HepG2 (cell line): Measurements from ENCODE around the gene SLC25A33. TPM values are rescaled to one million over a fixed set of nuclear protein-coding genes. Genes with fewer than 3 reads are reported as not detected.
A peak's percentile ranks its signal among the peaks of the same experiment; 100 is the strongest.

Source experiments
- ATAC-seq: fragments of 200-7000 bp; cut with Tn5 transposase; 3 replicates; pipeline ENCODE4 v1.9.1; 2020; ENCODE audit warnings: mild to moderate bottlenecking, moderate library complexity
- BruUV-seq: library from RNA; stranded (reverse); fragments of 400-500 nt; replicated peaks from 2 replicates; lab custom pipeline; 2021; lab: Mats Ljungman, UMichigan
- CTCF ChIA-PET: fragments of 300-600 bp; formaldehyde crosslinking; extraction: SDS; loops from one replicate; lab custom pipeline; 2021; ENCODE audit warnings: low total read pairs, inconsistent platforms, low intra/inter-chr PET ratio; lab: Yijun Ruan, JAX
- POLR2A ChIA-PET: fragments of 350-600 bp; sonication (Branson Sonifier 250); formaldehyde crosslinking; loops from one replicate; lab custom pipeline; 2020; ENCODE audit warnings: antibody characterized with exemption, inconsistent platforms; lab: Yijun Ruan, JAX
- DNase-seq: peaks from one replicate; pipeline ENCODE4 v3.0.0-alpha.2; 2015; ENCODE audit warnings: low spot score
- FAIRE-seq: peaks from 3 replicates; lab custom pipeline; 2011; peaks lifted over from hg19 to GRCh38; lab: Jason Lieb, UNC
- H2AFZ ChIP-seq: one replicate; pipeline ENCODE4 v1.6.1; 2011; ENCODE audit warnings: low read length, inconsistent platforms
- H3K27ac ChIP-seq: fragments of 300-600 bp; 3 replicates; pipeline ENCODE4 v1.8.0; 2011; ENCODE audit warnings: mixed run types, mild to moderate bottlenecking, mixed read lengths, low read length, inconsistent platforms; ENCODE audit not compliant: insufficient read depth; ENCODE audit errors: extremely low read length
- H3K27me3 ChIP-seq, 2 experiments: fragments of 200-600 bp in 1 of 2; 2 replicates in 1 of 2; 3 replicates in 1 of 2; pipeline versions ENCODE4 v1.6.0 to v1.8.0; 2011; ENCODE audit warnings: low read length in 2 of 2, mild to moderate bottlenecking in 2 of 2, moderate library complexity in 2 of 2, inconsistent platforms in 1 of 2; ENCODE audit not compliant: insufficient read depth in 2 of 2, control insufficient read depth in 1 of 2
- H3K36me3 ChIP-seq, 2 experiments: fragments of 200-600 bp in 1 of 2; replicated peaks in 1 of 2; 2 replicates in 1 of 2; 3 replicates in 1 of 2; pipeline versions ENCODE4 v1.5.1 to v1.8.0; 2011; ENCODE audit warnings: low read length in 2 of 2, inconsistent platforms in 1 of 2; ENCODE audit not compliant: insufficient read depth in 2 of 2, control insufficient read depth in 1 of 2
- H3K4me1 ChIP-seq: 2 replicates; pipeline ENCODE4 v1.5.1; 2012; ENCODE audit warnings: low read length, inconsistent platforms; ENCODE audit not compliant: insufficient read depth
- H3K4me2 ChIP-seq: 2 replicates; pipeline ENCODE4 v1.6.0; 2011; ENCODE audit warnings: low read depth, low read length, inconsistent platforms
- H3K4me3 ChIP-seq, 3 experiments: fragments of 200-600 bp in 1 of 3; sonication (generic), shearing (Covaris generic) in 1 of 3; replicated peaks in 1 of 3; 2 replicates each; pipeline ENCODE4 v1.5.1; 2011 to 2016; ENCODE audit warnings: low read length in 3 of 3, inconsistent platforms in 2 of 3, low read depth in 2 of 3, mild to moderate bottlenecking in 2 of 3, control low read depth in 1 of 3, mixed read lengths in 1 of 3; ENCODE audit not compliant: insufficient read depth in 1 of 3
- H3K79me2 ChIP-seq: one replicate; pipeline ENCODE4 v1.6.1; 2011; ENCODE audit warnings: low read length, inconsistent platforms; ENCODE audit not compliant: insufficient read depth
- H3K9ac ChIP-seq: 2 replicates; pipeline ENCODE4 v1.6.0; 2011; ENCODE audit warnings: mild to moderate bottlenecking, low read depth, low read length, inconsistent platforms; ENCODE audit not compliant: insufficient read depth
- H3K9me3 ChIP-seq: 2 replicates; pipeline ENCODE4 v1.5.1; 2012; ENCODE audit warnings: mild to moderate bottlenecking, low read length
- H4K20me1 ChIP-seq: 2 replicates; pipeline ENCODE4 v1.6.0; 2011; ENCODE audit warnings: inconsistent platforms, mild to moderate bottlenecking, low read length, moderate library complexity; ENCODE audit not compliant: insufficient read depth
- CCDC6 ChIP-seq: sonication (generic); formaldehyde crosslinking; IDR thresholded peaks from 2 replicates; pipeline ENCODE4 v1.8.1; 2022; ENCODE audit warnings: mild to moderate bottlenecking, missing genetic modification reagents, moderate library complexity
- GZF1 ChIP-seq: sonication (generic); formaldehyde crosslinking; IDR thresholded peaks from 2 replicates; pipeline ENCODE4 v1.5.1; 2020; ENCODE audit warnings: mild to moderate bottlenecking, missing genetic modification reagents
- RBM22 ChIP-seq: fragments of 200-400 bp; formaldehyde crosslinking; optimal IDR thresholded peaks from 2 replicates; pipeline ENCODE3; 2017; ENCODE audit warnings: mild to moderate bottlenecking, low read length, moderate library complexity
- RFXAP ChIP-seq: sonication (generic); formaldehyde crosslinking; IDR thresholded peaks from 2 replicates; pipeline ENCODE4 v1.4.0; 2020; ENCODE audit warnings: missing genetic modification reagents, borderline replicate concordance
- ZBTB1 ChIP-seq: sonication (generic); formaldehyde crosslinking; IDR thresholded peaks from 2 replicates; pipeline ENCODE4 v1.4.0; 2020; ENCODE audit warnings: missing genetic modification reagents, borderline replicate concordance
- ZNF337 ChIP-seq: sonication (generic); formaldehyde crosslinking; IDR thresholded peaks from 2 replicates; pipeline ENCODE4 v1.5.1; 2020; ENCODE audit warnings: missing genetic modification reagents, low read depth, mild to moderate bottlenecking, borderline replicate concordance
- WGBS: methylation state at CpG from one replicate; pipeline ENCODE4 v1.1.6; 2017; ENCODE audit warnings: low lambda C conversion rate; 5-methylcytosine and 5-hydroxymethylcytosine counted together
- in situ Hi-C: cut with HindIII; loops from 2 replicates; pipeline ENCODE4 v1.10.0; 2017; ENCODE audit warnings: low pct_unique_long_range_greater_than_20kb; ENCODE audit not compliant: extremely low pct_ligation_motif_present
- intact Hi-C: fragments of 100-400 bp; cut with micrococcal nuclease; formaldehyde crosslinking; loops from one replicate; pipeline ENCODE4 v1.10.0; 2022; ENCODE audit not compliant: unreplicated experiment
- polyA plus RNA-seq, 8 experiments: library from polyadenylated mRNA; depleted of rRNA in 3 of 8; stranded (reverse) in 7 of 8; unstranded in 1 of 8; fragments of >200 nt; fragmentation: Illumina TruSeq in 4 of 8; extraction: Trizol in 4 of 8; gene quantifications; 2 replicates each; pipeline versions ENCODE4 v1.2.1 to v1.2.3, GENCODE V29; 2011 to 2016; ENCODE audit warnings: low read depth in 4 of 8, missing spikeins in 1 of 8, mixed read lengths in 1 of 8; ENCODE audit not compliant: insufficient read depth in 1 of 8
- total RNA-seq, 5 experiments: library from RNA; depleted of rRNA; stranded (reverse); fragments of >200 nt; fragmentation: Illumina TruSeq; extraction: Trizol; gene quantifications; 2 replicates each; pipeline ENCODE4 v1.2.3, GENCODE V29; 2016; ENCODE audit warnings: low read depth in 1 of 5
- TF ChIP-seq, protein P1 (sequence below): sonication (generic); formaldehyde crosslinking; IDR thresholded peaks from 2 replicates; pipeline ENCODE4 v1.5.1; 2020; ENCODE audit warnings: missing genetic modification reagents, mild to moderate bottlenecking, borderline replicate concordance
- TF ChIP-seq, protein P2 (sequence below): sonication (generic); formaldehyde crosslinking; IDR thresholded peaks from 2 replicates; pipeline ENCODE4 v1.8.1; 2022; ENCODE audit warnings: low read depth, mild to moderate bottlenecking, missing genetic modification reagents
- TF ChIP-seq, protein P3 (sequence below): sonication (generic); formaldehyde crosslinking; IDR thresholded peaks from 2 replicates; pipeline ENCODE4 v1.5.1; 2020; ENCODE audit warnings: missing genetic modification reagents, mild to moderate bottlenecking, borderline replicate concordance
- TF ChIP-seq, protein P4 (sequence below): sonication (generic); formaldehyde crosslinking; IDR thresholded peaks from 2 replicates; pipeline ENCODE4 v1.5.0; 2020; ENCODE audit warnings: mild to moderate bottlenecking, missing genetic modification reagents, moderate library complexity

Gene SLC25A33
- total and polyA plus RNA-seq, 2 of the 13 experiments (the other 11 are each of a cell fraction or from before 2014, with no cell fraction given), result 15.4 to 50.3 TPM

DNA sequence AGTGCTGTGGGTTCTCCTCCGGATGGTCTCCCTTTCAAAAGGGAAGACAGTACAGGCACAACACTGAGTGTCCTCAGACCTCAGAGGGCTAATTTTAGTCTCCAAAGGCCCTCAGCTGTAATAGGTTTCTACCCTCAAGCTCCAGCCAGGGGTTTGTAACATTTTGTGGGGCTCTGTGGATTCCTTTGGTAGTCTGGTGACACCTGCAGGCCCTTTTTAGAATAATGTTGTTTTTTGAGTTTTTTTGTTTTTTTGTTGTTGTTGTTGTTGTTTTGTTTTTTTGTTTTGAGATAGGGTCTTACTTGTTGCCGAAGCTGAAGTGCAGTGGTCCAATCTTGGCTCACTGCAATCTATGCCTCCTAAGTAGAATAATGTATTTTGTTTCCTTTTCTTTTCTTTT lies 34.5 kb downstream of the SLC25A33 start (continued):
- TF ChIP-seq, protein P1, sequence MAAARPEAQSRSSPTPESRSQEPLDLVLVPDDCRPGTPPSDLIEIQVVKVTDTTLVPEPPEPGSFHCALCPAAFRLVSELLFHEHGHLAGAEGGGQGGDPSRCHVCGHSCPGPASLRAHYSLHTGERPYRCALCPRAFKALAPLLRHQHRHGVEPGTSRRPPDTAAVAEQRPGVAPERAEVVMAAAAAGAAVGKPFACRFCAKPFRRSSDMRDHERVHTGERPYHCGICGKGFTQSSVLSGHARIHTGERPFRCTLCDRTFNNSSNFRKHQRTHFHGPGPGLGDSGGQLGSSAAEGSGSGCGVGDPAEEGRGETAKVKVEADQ (CRISPR knock-in tag), result no peak
- TF ChIP-seq RFXAP (CRISPR knock-in tag), result no peak
- TF ChIP-seq, protein P2, sequence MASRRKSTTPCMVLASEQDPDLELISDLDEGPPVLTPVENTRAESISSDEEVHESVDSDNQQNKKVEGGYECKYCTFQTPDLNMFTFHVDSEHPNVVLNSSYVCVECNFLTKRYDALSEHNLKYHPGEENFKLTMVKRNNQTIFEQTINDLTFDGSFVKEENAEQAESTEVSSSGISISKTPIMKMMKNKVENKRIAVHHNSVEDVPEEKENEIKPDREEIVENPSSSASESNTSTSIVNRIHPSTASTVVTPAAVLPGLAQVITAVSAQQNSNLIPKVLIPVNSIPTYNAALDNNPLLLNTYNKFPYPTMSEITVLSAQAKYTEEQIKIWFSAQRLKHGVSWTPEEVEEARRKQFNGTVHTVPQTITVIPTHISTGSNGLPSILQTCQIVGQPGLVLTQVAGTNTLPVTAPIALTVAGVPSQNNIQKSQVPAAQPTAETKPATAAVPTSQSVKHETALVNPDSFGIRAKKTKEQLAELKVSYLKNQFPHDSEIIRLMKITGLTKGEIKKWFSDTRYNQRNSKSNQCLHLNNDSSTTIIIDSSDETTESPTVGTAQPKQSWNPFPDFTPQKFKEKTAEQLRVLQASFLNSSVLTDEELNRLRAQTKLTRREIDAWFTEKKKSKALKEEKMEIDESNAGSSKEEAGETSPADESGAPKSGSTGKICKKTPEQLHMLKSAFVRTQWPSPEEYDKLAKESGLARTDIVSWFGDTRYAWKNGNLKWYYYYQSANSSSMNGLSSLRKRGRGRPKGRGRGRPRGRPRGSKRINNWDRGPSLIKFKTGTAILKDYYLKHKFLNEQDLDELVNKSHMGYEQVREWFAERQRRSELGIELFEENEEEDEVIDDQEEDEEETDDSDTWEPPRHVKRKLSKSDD, result no peak
- peak; percentile 16 for TF ChIP-seq RBM22

DNA sequence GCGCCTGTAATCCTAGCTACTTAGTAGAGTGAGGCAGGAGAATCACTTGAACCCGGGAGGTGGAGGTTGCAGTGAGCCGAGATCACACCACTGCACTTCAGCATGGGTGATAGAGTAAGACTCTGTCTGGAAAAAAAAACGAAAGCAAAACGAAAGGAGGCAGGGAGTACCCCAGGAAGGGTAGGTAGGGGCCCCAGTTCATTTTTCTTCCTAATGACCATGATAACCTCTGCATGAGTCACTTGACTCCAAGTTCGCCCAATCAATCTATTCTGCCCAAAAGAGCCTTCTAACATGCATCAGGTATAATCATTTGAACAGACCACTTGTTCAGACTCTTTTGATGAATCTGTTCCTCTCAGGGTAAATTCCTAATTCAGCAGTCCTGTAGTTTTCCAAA lies 36.2 kb downstream of the SLC25A33 start:
- H3K79me2 ChIP-seq, result peaks cover 8% of the 10 kb centered on the region
- peaks cover 11% of the 10 kb centered on the region for H3K4me1 ChIP-seq
- DNase-seq, result no peak
- ATAC-seq, result no peak
- no peak overlapping the region for H2AFZ ChIP-seq
- H3K27me3 ChIP-seq, result no peaks in the 10 kb centered on the region
- no peak for TF ChIP-seq GZF1
- no peak for TF ChIP-seq CCDC6 (CRISPR knock-in tag)
- no peak for TF ChIP-seq ZNF337 (CRISPR knock-in tag)
- TF ChIP-seq, protein P3, sequence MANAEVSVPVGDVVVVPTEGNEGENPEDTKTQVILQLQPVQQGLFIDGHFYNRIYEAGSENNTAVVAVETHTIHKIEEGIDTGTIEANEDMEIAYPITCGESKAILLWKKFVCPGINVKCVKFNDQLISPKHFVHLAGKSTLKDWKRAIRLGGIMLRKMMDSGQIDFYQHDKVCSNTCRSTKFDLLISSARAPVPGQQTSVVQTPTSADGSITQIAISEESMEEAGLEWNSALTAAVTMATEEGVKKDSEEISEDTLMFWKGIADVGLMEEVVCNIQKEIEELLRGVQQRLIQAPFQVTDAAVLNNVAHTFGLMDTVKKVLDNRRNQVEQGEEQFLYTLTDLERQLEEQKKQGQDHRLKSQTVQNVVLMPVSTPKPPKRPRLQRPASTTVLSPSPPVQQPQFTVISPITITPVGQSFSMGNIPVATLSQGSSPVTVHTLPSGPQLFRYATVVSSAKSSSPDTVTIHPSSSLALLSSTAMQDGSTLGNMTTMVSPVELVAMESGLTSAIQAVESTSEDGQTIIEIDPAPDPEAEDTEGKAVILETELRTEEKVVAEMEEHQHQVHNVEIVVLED, result no peak
- TF ChIP-seq, protein P4, sequence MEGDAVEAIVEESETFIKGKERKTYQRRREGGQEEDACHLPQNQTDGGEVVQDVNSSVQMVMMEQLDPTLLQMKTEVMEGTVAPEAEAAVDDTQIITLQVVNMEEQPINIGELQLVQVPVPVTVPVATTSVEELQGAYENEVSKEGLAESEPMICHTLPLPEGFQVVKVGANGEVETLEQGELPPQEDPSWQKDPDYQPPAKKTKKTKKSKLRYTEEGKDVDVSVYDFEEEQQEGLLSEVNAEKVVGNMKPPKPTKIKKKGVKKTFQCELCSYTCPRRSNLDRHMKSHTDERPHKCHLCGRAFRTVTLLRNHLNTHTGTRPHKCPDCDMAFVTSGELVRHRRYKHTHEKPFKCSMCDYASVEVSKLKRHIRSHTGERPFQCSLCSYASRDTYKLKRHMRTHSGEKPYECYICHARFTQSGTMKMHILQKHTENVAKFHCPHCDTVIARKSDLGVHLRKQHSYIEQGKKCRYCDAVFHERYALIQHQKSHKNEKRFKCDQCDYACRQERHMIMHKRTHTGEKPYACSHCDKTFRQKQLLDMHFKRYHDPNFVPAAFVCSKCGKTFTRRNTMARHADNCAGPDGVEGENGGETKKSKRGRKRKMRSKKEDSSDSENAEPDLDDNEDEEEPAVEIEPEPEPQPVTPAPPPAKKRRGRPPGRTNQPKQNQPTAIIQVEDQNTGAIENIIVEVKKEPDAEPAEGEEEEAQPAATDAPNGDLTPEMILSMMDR, result no peak
- TF ChIP-seq ZBTB1 (CRISPR knock-in tag), result no peak
- no peak overlapping the region for H3K27ac ChIP-seq
- POLR2A ChIA-PET, result interaction anchor here (1.3 kb wide), 1 partner anchor 38 kb away, joined by 4 read pairs; no protein-coding TSS in a partner anchor
- no peak overlapping the region for H3K4me2 ChIP-seq
- no TSS peak for BruUV-seq
- CTCF ChIA-PET, result no interaction called here
- no peak overlapping the region for H3K4me3 ChIP-seq
- intact Hi-C loops, result no loop called here
- H3K9me3 ChIP-seq, result no peaks in the 10 kb centered on the region
- no peak overlapping the region for H3K9ac ChIP-seq
- 94% methylated on average over 6 of the region's 6 CpGs for WGBS
- no peak for FAIRE-seq
- 0 out of 2 replicates have a peak, but pooled peaks cover 6% of the 10 kb centered on the region for H4K20me1 ChIP-seq
- H3K36me3 ChIP-seq, result peaks cover 29 to 63% of the 10 kb centered on the region in 2 experiments
- in situ Hi-C loops, result no loop called here
